ENCODE data around the gene USF1.

USF1 gene

GRCh38 chr1:161045736-161046604, at the start of gene USF1:
Gene USF1, minus strand, starts transcription at chr1:161045977. Its CDS starts 2,702 bp downstream, at chr1:161043275.
- DNase-seq (ENCODE audit: low spot score): peak; percentile 96

GRCh38 chr1:161095230-161095629, 49.5 kb upstream of the USF1 start:
- DNase-seq (ENCODE audit: low spot score): no peak

- DNase-seq (ENCODE audit: low spot score): no peak
Observed at GRCh38 chr1:161094481-161094880, 48.7 kb upstream of the USF1 start.

- no peak for DNase-seq (ENCODE audit: low spot score)
Observed at GRCh38 chr1:161092621-161093028, 46.8 kb upstream of the USF1 start.

GRCh38 chr1:161091796-161092507, 46.2 kb upstream of the USF1 start:
- no peak for DNase-seq (ENCODE audit: low spot score)

GRCh38 chr1:161091093-161091492, 45.3 kb upstream of the USF1 start:
- DNase-seq (ENCODE audit: low spot score): no peak

- no peak for DNase-seq (ENCODE audit: low spot score)
Observed at GRCh38 chr1:161090617-161091016, 44.8 kb upstream of the USF1 start.

GRCh38 chr1:161089938-161090337, 44.2 kb upstream of the USF1 start:
- no peak for DNase-seq (ENCODE audit: low spot score)

GRCh38 chr1:161089251-161089924, 43.6 kb upstream of the USF1 start, which contains the start of gene NECTIN4:
Gene NECTIN4, minus strand, starts transcription at chr1:161089558. Its CDS starts 262 bp downstream, at chr1:161089296.
- no peak for DNase-seq (ENCODE audit: low spot score)

GRCh38 chr1:161088587-161089110, 42.9 kb upstream of the USF1 start:
- DNase-seq (ENCODE audit: low spot score): no peak

GRCh38 chr1:161086457-161086856, 40.7 kb upstream of the USF1 start:
- DNase-seq (ENCODE audit: low spot score): peak; percentile 39

GRCh38 chr1:161085165-161085564, 39.4 kb upstream of the USF1 start:
- DNase-seq (ENCODE audit: low spot score): no peak

GRCh38 chr1:161084597-161084988, 38.8 kb upstream of the USF1 start:
- no peak for DNase-seq (ENCODE audit: low spot score)

- DNase-seq (ENCODE audit: low spot score): no peak
Observed at GRCh38 chr1:161083748-161084596, 38.2 kb upstream of the USF1 start.

- DNase-seq (ENCODE audit: low spot score): peak; percentile 56
Observed at GRCh38 chr1:161082996-161083747, 37.4 kb upstream of the USF1 start.

GRCh38 chr1:161082483-161082882, 36.7 kb upstream of the USF1 start:
- peak; percentile 39 for DNase-seq (ENCODE audit: low spot score)

GRCh38 chr1:161081519-161081918, 35.7 kb upstream of the USF1 start:
- peak; percentile 13 for DNase-seq (ENCODE audit: low spot score)

- peak; percentile 28 for DNase-seq (ENCODE audit: low spot score)
Observed at GRCh38 chr1:161080441-161081405, 34.9 kb upstream of the USF1 start.

- DNase-seq (ENCODE audit: low spot score): no peak
Observed at GRCh38 chr1:161079436-161080110, 33.8 kb upstream of the USF1 start.

Measured in ecto neural progenitor cell (in vitro differentiated cells).